Nephron progenitor cell (in vitro differentiated cells): Measurements from ENCODE around the gene QTRT2.
A peak's percentile ranks its signal among the peaks of the same experiment; 100 is the strongest.

ENCODE experiments used
- DNase-seq: peaks from one replicate; pipeline ENCODE4 v3.0.0; 2021
- H3K27ac Mint-ChIP-seq: 2 replicates; pipeline ENCODE4 v1.8.0; 2021; ENCODE audit warnings: mild to moderate bottlenecking, moderate library complexity, mixed read lengths
- H3K27me3 Mint-ChIP-seq: 2 replicates; pipeline ENCODE4 v1.8.0; 2021; ENCODE audit warnings: mild to moderate bottlenecking, low read depth, mixed read lengths; ENCODE audit not compliant: poor library complexity
- H3K36me3 Mint-ChIP-seq: 2 replicates; pipeline ENCODE4 v1.8.0; 2021; ENCODE audit warnings: low read depth, mixed read lengths
- H3K4me1 Mint-ChIP-seq: 2 replicates; pipeline ENCODE4 v1.8.0; 2021; ENCODE audit warnings: mixed read lengths
- H3K4me3 Mint-ChIP-seq: 2 replicates; pipeline ENCODE4 v1.8.0; 2021; ENCODE audit warnings: mild to moderate bottlenecking, moderate library complexity, mixed read lengths
- H3K9me3 Mint-ChIP-seq: 2 replicates; pipeline ENCODE4 v1.8.0; 2021; ENCODE audit warnings: mild to moderate bottlenecking, moderate library complexity, mixed read lengths
- CTCF ChIP-seq: fragments of 200-600 bp; sonication (generic); IDR thresholded peaks from 2 replicates; pipeline ENCODE4 v1.5.0; 2021; ENCODE audit warnings: antibody characterized with exemption

Gene QTRT2

GRCh38 chr3:114022145-114022802 is 34.3 kb upstream of the QTRT2 start:
- Mint-ChIP-seq H3K9me3 (peaks cover 3% of the 10 kb centered on the region), H3K27ac (peak overlapping the region; percentile 70), H3K36me3 (peaks cover 12% of the 10 kb centered on the region), H3K27me3 (no peaks in the 10 kb centered on the region), H3K4me3 (peak overlapping the region; percentile 9), H3K4me1 (peaks cover 30% of the 10 kb centered on the region)
- TF ChIP-seq CTCF = no peak
- peak; percentile 17 for DNase-seq

DNA sequence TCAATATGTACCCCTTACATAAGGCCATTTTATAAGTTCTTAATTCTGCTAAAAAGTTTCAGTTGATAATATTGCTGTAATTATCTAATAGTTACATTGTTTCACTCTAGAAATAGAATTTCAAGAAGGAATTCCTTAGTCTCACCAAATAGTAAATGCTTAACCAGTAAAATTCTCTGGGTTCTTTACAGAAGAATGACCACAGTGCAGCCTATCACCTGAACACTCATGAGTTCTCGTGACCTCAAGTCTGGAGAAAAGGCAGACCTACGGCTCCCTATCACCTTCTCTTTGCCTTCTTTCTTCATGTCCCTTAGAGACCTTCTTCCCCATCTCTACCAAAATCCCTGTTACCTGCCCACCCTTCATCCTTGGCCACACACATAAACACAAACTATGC is 31.1 kb upstream of the QTRT2 start:
- Mint-ChIP-seq H3K4me3 (no peak overlapping the region), H3K9me3 (peaks cover 3% of the 10 kb centered on the region), H3K36me3 (peaks cover 12% of the 10 kb centered on the region), H3K27ac (no peak overlapping the region), H3K4me1 (peaks cover 30% of the 10 kb centered on the region), H3K27me3 (no peaks in the 10 kb centered on the region)
- DNase-seq = no peak
- TF ChIP-seq CTCF = no peak

DNA sequence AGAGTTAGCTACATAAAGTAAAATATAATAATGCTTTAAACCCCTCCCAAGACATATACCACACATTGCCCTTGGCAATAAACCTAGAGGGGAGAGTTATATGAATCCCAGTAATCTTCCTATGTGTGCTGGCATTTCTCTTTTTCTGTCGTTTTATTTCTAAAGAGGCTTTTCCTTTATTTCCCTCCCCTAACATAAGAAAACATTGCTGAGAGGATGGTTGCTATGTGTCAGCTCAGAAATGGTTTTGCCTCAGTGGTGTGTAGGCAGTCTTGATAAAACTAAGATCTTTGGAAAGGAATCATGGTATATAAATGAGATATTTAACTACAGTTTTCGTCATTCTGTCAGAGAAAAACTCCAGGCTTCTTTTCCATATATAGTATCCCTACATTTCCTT is 30.2 kb upstream of the QTRT2 start:
- H3K4me1 Mint-ChIP-seq = peaks cover 24% of the 10 kb centered on the region
- H3K36me3 Mint-ChIP-seq = peaks cover 12% of the 10 kb centered on the region
- no peak for DNase-seq
- TF ChIP-seq CTCF = no peak
- no peak overlapping the region for H3K27ac Mint-ChIP-seq
- peaks cover 3% of the 10 kb centered on the region for H3K9me3 Mint-ChIP-seq
- H3K27me3 Mint-ChIP-seq = no peaks in the 10 kb centered on the region
- H3K4me3 Mint-ChIP-seq = no peak overlapping the region

DNA sequence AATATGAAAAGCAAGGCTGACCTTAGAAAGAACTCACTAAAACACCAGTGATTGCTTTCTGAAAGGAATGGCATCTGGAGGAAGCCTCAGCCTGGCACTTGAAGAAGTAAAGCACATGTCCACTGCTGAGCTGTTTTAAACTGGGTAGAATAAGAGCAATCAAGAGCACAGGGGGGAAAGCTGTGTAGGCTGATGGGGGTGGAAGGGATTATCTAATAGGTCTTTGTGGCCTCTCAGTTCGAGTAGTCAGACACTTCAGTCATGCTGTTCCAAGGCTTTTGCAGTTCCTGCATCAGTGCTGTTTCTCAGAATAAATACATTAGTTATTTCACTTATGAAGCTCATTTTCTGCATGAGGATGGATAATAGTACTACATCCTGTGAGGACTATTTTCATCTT is 22.8 kb upstream of the QTRT2 start:
- Mint-ChIP-seq H3K27ac (no peak overlapping the region), H3K4me1 (no peaks in the 10 kb centered on the region), H3K36me3 (peaks cover 12% of the 10 kb centered on the region), H3K27me3 (no peaks in the 10 kb centered on the region), H3K9me3 (no peaks in the 10 kb centered on the region), H3K4me3 (no peak overlapping the region)
- TF ChIP-seq CTCF = no peak
- DNase-seq = no peak

- H3K4me1 Mint-ChIP-seq = no peaks in the 10 kb centered on the region
- no peak for TF ChIP-seq CTCF
- no peaks in the 10 kb centered on the region for H3K27me3 Mint-ChIP-seq
- DNase-seq = no peak
- H3K9me3 Mint-ChIP-seq = no peaks in the 10 kb centered on the region
- no peak overlapping the region for H3K4me3 Mint-ChIP-seq
- no peak overlapping the region for H3K27ac Mint-ChIP-seq
- H3K36me3 Mint-ChIP-seq = peaks cover 13% of the 10 kb centered on the region
Measured at GRCh38 chr3:114034211-114034610, 22.3 kb upstream of the QTRT2 start.
